ENCODE measurements around the gene AMPD3.

DNA sequence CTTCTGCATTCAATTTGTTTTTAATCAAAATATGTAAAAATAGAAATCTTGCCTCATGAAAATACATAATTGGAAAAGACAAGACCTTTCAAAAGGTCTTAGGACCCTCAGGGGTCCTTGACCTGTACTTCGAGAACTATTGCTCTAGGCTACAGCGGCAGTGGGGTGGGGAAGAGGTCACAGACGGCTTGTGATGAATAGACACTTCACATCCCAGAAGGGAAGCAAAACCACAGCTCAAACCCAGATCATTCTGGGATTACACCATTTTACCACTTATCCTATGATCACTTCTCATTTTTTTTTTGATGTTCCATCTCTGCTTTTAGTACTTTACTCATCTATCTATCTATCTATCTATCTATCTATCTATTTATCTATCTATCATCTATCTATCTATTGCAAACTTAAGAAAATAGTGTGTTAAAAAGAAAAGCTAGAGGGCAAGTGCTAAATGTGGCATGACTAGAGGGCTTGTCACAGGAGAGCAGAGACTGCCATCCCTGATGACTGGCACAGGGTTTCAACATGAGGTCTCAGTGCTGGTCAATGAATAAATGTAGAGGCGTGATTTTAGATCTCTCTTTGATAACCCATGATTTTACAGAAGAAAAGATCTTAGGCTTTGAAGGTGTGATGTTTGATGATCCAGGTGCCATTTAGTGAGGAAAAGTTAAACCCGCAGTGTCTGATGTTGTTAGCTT, 48.9 kb downstream of the AMPD3 start:
- TF ChIP-seq, protein P1, sequence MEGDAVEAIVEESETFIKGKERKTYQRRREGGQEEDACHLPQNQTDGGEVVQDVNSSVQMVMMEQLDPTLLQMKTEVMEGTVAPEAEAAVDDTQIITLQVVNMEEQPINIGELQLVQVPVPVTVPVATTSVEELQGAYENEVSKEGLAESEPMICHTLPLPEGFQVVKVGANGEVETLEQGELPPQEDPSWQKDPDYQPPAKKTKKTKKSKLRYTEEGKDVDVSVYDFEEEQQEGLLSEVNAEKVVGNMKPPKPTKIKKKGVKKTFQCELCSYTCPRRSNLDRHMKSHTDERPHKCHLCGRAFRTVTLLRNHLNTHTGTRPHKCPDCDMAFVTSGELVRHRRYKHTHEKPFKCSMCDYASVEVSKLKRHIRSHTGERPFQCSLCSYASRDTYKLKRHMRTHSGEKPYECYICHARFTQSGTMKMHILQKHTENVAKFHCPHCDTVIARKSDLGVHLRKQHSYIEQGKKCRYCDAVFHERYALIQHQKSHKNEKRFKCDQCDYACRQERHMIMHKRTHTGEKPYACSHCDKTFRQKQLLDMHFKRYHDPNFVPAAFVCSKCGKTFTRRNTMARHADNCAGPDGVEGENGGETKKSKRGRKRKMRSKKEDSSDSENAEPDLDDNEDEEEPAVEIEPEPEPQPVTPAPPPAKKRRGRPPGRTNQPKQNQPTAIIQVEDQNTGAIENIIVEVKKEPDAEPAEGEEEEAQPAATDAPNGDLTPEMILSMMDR (IDR thresholded peaks at IDR 0.05), result no peak
- TF ChIP-seq EZH2 (IDR thresholded peaks at IDR 0.05), result no peak

All from neural progenitor cell (in vitro differentiated cells).